Muscle of leg (tissue), 11 donors: Measurements from ENCODE around the gene PLXNA4. TPM values are rescaled to one million over a fixed set of nuclear protein-coding genes. Genes with fewer than 3 reads are reported as not detected.

ENCODE experiments used
- DNase-seq: peaks from one replicate; pipeline ENCODE4 v3.0.0; 2013
- H3K27ac ChIP-seq: one replicate; pipeline ENCODE4 v1.5.1; 2013; ENCODE audit warnings: mild to moderate bottlenecking, low read length, control low read depth
- H3K27me3 ChIP-seq: one replicate; pipeline ENCODE4 v1.6.1; 2013; ENCODE audit warnings: low read length; ENCODE audit not compliant: control insufficient read depth, insufficient read depth
- H3K36me3 ChIP-seq: one replicate; pipeline ENCODE4 v1.6.1; 2013; ENCODE audit warnings: low read length; ENCODE audit not compliant: control insufficient read depth, insufficient read depth
- H3K4me1 ChIP-seq: one replicate; pipeline ENCODE4 v1.6.1; 2013; ENCODE audit warnings: low read length; ENCODE audit not compliant: control insufficient read depth, insufficient read depth
- H3K4me3 ChIP-seq: one replicate; pipeline ENCODE4 v1.5.1; 2013; ENCODE audit warnings: low read length, control low read depth
- H3K9me3 ChIP-seq: replicated peaks from 2 replicates; pipeline ENCODE4 v1.6.1; 2013; ENCODE audit warnings: low read depth, low read length; ENCODE audit not compliant: control insufficient read depth
- WGBS: methylation state at CpG from one replicate; pipeline ENCODE4 v1.1.5; 2013; ENCODE audit warnings: missing lambda C conversion rate; ENCODE audit not compliant: insufficient coverage; 5-methylcytosine and 5-hydroxymethylcytosine counted together
- polyA plus RNA-seq, 8 donors: library from polyadenylated mRNA; unstranded; fragments of 120-200 nt; gene quantifications; one replicate each; pipeline versions ENCODE4 v1.2.1 to v1.2.3, GENCODE V29; 2013; ENCODE audit warnings: inconsistent platforms in 1 of 8, low replicate concordance in 1 of 8; ENCODE audit not compliant: insufficient read length in 8 of 8, insufficient read depth in 1 of 8
- total RNA-seq: library from RNA; stranded (reverse); fragments of 120-200 nt; gene quantifications from one replicate; pipeline ENCODE4 v1.2.4, GENCODE V29; 2013

The PLXNA4 gene
- total and polyA plus RNA-seq, 9 donors = 1.3 to 3.3 (median 2.1) TPM

DNA sequence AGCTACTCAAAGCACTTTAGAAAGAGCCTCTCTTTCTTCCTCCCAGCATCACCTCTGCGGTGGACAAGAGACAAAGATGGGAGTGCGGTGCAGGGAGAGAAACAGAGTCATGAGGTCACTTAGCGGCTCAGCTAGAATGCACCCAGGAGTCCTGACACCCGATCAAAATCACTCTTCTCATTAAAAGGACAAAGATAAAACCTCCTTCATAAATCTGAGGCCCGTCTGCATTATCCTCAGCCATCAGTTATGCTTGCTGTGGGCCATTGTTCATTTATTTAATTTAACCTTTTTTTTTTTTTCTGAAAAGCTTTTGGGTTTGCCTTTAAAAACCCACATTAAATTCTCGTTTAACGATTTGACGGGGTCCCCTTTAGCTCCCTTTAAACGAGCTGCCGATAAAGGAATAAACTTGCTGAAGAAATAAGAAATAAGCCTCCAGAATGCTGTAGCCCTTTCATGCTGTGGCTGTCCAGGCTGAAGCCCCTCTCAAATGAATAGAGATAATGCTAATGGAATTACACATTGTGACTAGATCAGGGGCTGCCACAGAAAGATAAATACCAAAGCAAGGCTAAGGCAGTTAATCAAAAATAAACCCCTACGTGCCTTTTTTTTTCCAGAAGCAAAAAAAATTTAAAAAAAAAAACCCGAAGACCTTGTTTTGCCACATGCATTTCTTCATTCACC, 16.1 kb upstream of the PLXNA4 start:
- 71% methylated on average over 6 of the region's 12 CpGs for WGBS
- Histone ChIP-seq H3K9me3 (no peaks in the 10 kb centered on the region), H3K27ac (no peak overlapping the region), H3K36me3 (no peaks in the 10 kb centered on the region), H3K4me3 (no peak overlapping the region), H3K4me1 (no peaks in the 10 kb centered on the region), H3K27me3 (peaks cover 3% of the 10 kb centered on the region)
- no peak for DNase-seq

DNA sequence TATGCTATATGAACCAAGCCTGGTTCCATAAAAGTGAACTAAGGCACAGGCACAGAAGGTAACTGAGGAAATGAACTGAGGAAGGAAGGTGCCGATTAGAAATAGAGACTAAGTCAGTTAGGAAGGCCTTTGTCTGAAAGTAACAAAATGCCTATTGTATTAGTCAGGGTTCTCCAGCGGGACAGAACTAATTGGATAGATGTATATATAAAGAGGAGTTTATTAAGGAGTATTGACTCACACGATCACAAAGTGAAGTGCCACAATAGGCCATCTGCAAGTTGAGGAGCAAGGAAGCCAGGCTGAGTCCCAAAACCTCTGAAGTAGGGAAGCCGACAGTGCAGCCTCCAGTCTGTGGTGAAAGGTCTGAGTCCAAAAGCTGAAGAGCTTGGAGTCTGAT, 13.9 kb upstream of the PLXNA4 start:
- Histone ChIP-seq H3K36me3 (no peaks in the 10 kb centered on the region), H3K4me1 (no peaks in the 10 kb centered on the region), H3K4me3 (no peak overlapping the region), H3K27me3 (peaks cover 3% of the 10 kb centered on the region), H3K27ac (no peak overlapping the region), H3K9me3 (no peaks in the 10 kb centered on the region)
- 78% methylated on average over 4 of the region's 4 CpGs for WGBS
- no peak for DNase-seq

DNA sequence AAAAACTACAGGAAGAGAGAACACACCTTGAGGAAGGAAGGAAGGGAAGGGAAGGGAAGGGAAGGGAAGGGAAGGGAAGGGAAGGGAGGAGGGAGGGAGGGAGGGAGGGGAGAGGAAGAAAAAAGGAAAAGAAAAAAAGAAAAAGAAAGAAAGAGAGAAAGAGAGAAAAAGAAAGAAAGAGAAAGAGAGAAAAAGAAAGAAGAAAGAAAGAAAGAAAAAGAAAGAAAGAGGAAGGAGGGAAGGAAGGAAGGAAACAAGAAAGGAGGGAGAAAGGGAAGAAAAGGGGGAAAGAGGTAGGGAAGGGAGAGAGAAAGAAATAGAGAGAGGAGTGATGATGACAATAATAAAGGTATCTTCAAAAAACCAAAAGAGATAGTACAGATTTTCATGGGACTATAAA, 12.3 kb upstream of the PLXNA4 start:
- H3K27ac ChIP-seq = no peak overlapping the region
- H3K36me3 ChIP-seq = no peaks in the 10 kb centered on the region
- H3K4me1 ChIP-seq = no peaks in the 10 kb centered on the region
- peaks cover 5% of the 10 kb centered on the region for H3K27me3 ChIP-seq
- DNase-seq = no peak
- no peaks in the 10 kb centered on the region for H3K9me3 ChIP-seq
- H3K4me3 ChIP-seq = no peak overlapping the region

DNA sequence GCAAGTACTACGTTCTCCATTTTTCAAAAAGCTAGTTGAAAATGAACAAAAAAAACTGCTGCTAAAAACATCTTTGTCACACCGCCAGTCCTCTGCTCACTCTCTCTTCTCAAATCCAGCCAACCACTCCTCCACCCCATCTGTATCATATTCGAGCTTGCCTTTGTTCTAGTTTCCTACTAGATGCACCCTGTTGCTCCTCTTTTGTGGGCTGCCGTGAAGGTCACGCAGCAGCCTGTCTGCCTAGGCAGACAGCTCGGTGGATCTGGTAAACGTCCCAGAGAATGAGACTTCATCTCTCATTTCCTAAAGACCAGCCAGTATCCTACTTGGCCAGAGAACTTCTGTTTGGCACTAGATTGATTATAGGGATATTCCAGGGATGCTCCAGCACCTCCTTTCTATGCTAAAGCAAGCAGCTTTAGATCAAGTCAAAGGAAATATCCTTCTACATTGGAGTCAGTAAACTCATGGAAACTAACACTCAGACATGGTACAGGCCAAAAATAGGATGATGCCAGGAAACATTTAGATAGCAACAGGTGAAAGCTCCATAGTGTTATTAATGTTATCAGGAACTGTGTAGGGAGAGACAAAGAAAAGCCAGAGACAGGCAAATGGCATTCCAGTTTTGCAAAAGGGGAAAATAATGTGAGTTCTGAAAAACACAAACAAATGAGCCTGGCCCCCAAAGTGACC, 8.7 kb upstream of the PLXNA4 start:
- H3K9me3 ChIP-seq = no peaks in the 10 kb centered on the region
- H3K27me3 ChIP-seq = peaks cover 5% of the 10 kb centered on the region
- H3K4me1 ChIP-seq = no peaks in the 10 kb centered on the region
- no peak for DNase-seq
- no peak overlapping the region for H3K4me3 ChIP-seq
- H3K36me3 ChIP-seq = no peaks in the 10 kb centered on the region
- no peak overlapping the region for H3K27ac ChIP-seq
- WGBS = 50% methylated on average over 5 of the region's 7 CpGs

DNA sequence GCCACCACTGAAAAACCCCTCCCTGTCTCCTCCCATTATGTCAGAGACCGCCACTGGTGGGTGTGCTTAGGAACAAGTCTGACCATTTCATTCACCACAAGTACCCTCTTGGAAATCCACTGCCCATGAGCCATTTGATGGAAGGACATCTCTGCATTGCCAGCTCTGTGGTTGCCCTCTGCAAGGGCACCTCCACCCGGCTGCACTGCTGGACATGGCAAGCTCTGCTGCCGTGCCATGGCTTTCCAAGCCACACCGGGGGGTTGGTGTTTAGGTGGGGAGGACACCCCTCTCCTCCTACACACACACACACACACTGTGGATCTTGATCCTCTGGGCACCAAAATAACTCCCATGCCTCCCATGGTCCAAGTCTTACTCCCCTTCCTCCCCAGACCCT, 5.2 kb upstream of the PLXNA4 start:
- H3K4me1 ChIP-seq = peaks cover 6% of the 10 kb centered on the region
- no peak overlapping the region for H3K4me3 ChIP-seq
- H3K9me3 ChIP-seq = no peaks in the 10 kb centered on the region
- no peak overlapping the region for H3K27ac ChIP-seq
- 100% methylated on average over 1 of the region's 4 CpGs for WGBS
- H3K36me3 ChIP-seq = no peaks in the 10 kb centered on the region
- no peak for DNase-seq
- H3K27me3 ChIP-seq = peaks cover 25% of the 10 kb centered on the region

DNA sequence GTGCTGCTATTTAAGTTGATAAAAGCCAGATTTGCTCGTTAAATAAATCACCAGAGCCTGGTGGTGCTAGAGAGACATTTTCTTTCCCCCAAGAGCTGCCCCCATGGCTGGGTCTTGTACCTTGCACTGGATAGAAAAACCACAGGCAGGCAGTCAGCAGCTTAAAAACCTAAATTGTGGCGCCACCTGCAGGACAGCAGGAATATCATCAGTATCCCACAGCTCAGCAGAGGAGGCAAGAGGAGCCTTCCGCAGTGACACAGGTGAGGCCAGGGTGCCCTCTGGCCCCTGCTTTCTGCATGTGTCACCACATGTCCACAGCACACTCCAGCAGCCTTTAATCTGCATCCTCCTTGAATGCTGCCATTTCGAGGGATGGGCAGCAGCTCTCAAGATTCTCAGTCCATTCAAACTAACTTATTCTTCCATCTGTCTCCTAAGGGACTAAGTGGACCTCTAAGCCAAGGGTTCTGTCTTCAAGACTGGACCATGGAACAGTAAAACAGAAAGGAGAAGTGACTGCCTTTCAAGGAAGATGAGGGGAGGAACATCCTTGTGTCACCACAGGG, 4.5 kb upstream of the PLXNA4 start:
- Histone ChIP-seq H3K9me3 (no peaks in the 10 kb centered on the region), H3K4me3 (no peak overlapping the region), H3K4me1 (peaks cover 12% of the 10 kb centered on the region), H3K27ac (no peak overlapping the region), H3K36me3 (no peaks in the 10 kb centered on the region), H3K27me3 (peaks cover 31% of the 10 kb centered on the region)
- peak; percentile 84 for DNase-seq
- WGBS = 4% methylated on average over 2 of the region's 4 CpGs

DNA sequence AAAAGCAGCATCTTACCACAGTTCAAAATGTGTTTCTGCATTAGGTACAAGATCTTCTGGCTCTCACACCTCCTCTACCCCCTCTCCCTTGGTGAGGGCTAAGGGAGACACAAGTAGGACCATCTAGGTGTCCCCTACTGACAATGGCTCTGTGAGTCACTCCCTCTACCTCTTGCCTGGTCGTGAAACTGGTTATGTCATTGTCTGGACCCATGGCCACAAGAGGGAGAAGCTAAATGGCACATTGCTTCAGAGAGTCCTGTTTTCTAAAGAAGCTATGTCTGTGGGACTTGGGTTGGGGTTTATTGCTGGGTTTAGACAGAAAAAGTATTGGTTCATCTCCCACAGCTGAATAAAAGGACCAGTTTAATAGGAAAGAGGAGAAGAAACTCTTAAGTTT, 4.0 kb upstream of the PLXNA4 start:
- no CpG with 5 or more reads among the region's 1 CpG for WGBS
- no peak for DNase-seq

DNA sequence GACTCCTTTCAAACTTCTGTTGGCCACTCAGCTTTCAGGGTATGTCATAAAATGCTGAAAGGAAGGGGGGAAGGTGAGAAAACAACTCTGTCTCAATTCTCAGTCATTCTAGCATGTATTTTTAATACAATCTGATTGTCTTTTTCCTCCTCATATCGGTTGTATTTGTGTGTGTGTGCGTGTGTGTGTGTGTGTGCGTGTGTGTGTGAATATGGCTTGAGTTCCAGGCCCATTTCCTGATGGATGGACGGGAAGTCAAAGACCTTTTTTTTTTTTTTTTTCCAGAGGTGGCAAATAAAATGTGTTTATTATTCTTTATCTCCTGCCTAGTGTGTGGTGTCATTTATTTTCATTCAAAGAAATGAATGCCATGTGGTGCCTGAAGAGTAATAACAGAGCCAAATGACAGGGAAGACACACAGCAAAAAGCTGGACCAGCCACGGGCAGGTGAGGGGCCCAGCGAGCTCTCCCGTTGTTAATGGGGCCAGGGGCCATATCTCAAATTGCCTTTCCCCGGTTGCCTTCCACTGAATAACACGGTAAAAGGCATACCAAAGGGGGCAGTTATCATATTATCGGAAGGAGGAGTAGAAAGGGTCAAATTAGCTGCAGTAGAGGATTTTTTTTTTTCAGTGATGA, 3.1 kb upstream of the PLXNA4 start:
- H3K4me3 ChIP-seq = no peak overlapping the region
- no peaks in the 10 kb centered on the region for H3K9me3 ChIP-seq
- H3K36me3 ChIP-seq = no peaks in the 10 kb centered on the region
- no peak for DNase-seq
- peaks cover 20% of the 10 kb centered on the region for H3K4me1 ChIP-seq
- H3K27me3 ChIP-seq = peaks cover 41% of the 10 kb centered on the region
- WGBS = 74% methylated on average over 6 of the region's 10 CpGs
- no peak overlapping the region for H3K27ac ChIP-seq

More for the DNA sequence above, 4.0 kb upstream of the PLXNA4 start:
- H3K27me3 ChIP-seq = peaks cover 36% of the 10 kb centered on the region
- H3K4me3 ChIP-seq = no peak overlapping the region
- H3K36me3 ChIP-seq = no peaks in the 10 kb centered on the region
- H3K9me3 ChIP-seq = no peaks in the 10 kb centered on the region
- H3K27ac ChIP-seq = no peak overlapping the region
- H3K4me1 ChIP-seq = peaks cover 17% of the 10 kb centered on the region

DNA sequence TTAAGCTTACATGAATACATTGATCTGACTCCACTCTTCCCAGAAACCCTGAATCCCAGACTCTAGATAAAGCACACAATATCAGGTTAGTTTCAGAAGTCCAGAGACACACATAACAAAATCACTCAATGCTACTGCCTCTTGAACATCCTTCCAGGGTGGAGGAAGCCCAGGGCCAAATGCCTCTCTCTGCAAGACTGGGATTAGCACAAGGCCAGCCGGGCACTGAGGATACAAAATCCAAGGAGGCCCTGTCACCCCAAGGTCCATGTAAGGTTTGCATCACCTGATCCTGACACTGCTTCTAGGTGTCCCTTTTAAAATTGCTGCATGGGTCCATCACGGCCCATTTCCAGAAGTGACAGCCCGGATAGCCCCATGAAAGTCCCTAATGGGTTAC, 2.6 kb upstream of the PLXNA4 start:
- Histone ChIP-seq H3K27ac (no peak overlapping the region), H3K9me3 (no peaks in the 10 kb centered on the region), H3K4me3 (no peak overlapping the region), H3K36me3 (no peaks in the 10 kb centered on the region), H3K27me3 (peaks cover 46% of the 10 kb centered on the region), H3K4me1 (peaks cover 20% of the 10 kb centered on the region)
- no peak for DNase-seq
- 74% methylated on average over 3 of the region's 3 CpGs for WGBS

DNA sequence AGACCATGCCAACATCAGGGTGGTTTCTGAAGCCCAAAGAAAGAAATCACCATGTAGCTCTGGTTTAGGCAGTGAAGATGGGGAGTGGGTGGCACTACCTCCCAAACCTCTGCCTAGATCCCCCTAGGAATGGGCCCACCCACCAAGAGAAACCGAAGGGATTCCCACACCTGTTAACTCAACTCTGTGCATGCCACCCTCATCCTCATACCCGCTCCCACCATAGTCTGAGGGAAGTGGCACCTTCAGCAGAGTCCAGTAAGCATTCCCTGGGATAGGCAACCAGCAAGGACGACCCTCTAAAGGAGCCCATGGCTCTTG, 1.7 kb upstream of the PLXNA4 start:
- no peaks in the 10 kb centered on the region for H3K9me3 ChIP-seq
- H3K36me3 ChIP-seq = no peaks in the 10 kb centered on the region
- H3K4me3 ChIP-seq = no peak overlapping the region
- H3K4me1 ChIP-seq = peaks cover 20% of the 10 kb centered on the region
- no peak overlapping the region for H3K27ac ChIP-seq
- DNase-seq = no peak
- H3K27me3 ChIP-seq = peaks cover 55% of the 10 kb centered on the region
- WGBS = 53% methylated on average over 3 of the region's 3 CpGs
